Endothelial cell of umbilical vein (primary cell): Measurements from ENCODE around the gene DPY30. TPM values are rescaled to one million over a fixed set of nuclear protein-coding genes. Genes with fewer than 3 reads are reported as not detected.

ENCODE experiments used
- BruUV-seq: library from RNA; stranded (reverse); fragments of 400-500 nt; replicated peaks from 2 replicates; lab custom pipeline; 2021; lab: Mats Ljungman, UMichigan
- CTCF ChIA-PET: fragments of 300-600, 350-600 bp; sonication (Branson Sonifier 250); formaldehyde crosslinking; loops from one replicate; lab custom pipeline; 2021; ENCODE audit warnings: antibody characterized with exemption, inconsistent platforms; lab: Charles Lee
- POLR2A ChIA-PET: fragments of 300-600, 350-600 bp; sonication (Branson Sonifier 250); formaldehyde crosslinking; loops from one replicate; lab custom pipeline; 2021; ENCODE audit warnings: antibody characterized with exemption, inconsistent platforms; lab: Charles Lee
- DNase-seq: peaks from one replicate; pipeline ENCODE4 v3.0.0-alpha.2; 2011; ENCODE audit warnings: low read depth, low spot score
- FAIRE-seq: peaks from 2 replicates; lab custom pipeline; 2011; peaks lifted over from hg19 to GRCh38; lab: Jason Lieb, UNC
- H2AFZ ChIP-seq: 2 replicates; pipeline ENCODE4 v1.6.0; 2012; ENCODE audit warnings: low read depth, low read length, control low read depth, inconsistent platforms
- H3K27ac ChIP-seq: 2 replicates; pipeline ENCODE4 v1.5.1; 2011; ENCODE audit warnings: low read depth, mild to moderate bottlenecking, control low read depth, low read length, moderate library complexity; ENCODE audit not compliant: insufficient read depth
- H3K27me3 ChIP-seq, 2 experiments: 2 replicates each; pipeline versions ENCODE4 v1.6.0 to v1.6.1; 2011; ENCODE audit warnings: low read length in 2 of 2, mixed read lengths in 1 of 2; ENCODE audit not compliant: control insufficient read depth in 2 of 2, insufficient read depth in 2 of 2
- H3K36me3 ChIP-seq, 2 experiments: 2 replicates in 1 of 2; 3 replicates in 1 of 2; pipeline ENCODE4 v1.5.1; 2011; ENCODE audit warnings: low read length in 2 of 2, mild to moderate bottlenecking in 1 of 2, moderate library complexity in 1 of 2; ENCODE audit not compliant: control insufficient read depth in 2 of 2, insufficient read depth in 2 of 2; ENCODE audit errors: extremely low read depth in 1 of 2
- H3K4me1 ChIP-seq: 3 replicates; pipeline ENCODE4 v1.5.1; 2011; ENCODE audit warnings: mild to moderate bottlenecking, low read length; ENCODE audit not compliant: control insufficient read depth, insufficient read depth; ENCODE audit errors: extremely low read depth
- H3K4me2 ChIP-seq: 2 replicates; pipeline ENCODE4 v1.6.1; 2011; ENCODE audit warnings: low read length, control low read depth, mixed read lengths; ENCODE audit not compliant: insufficient read depth
- H3K4me3 ChIP-seq, 3 experiments: fragments of 200-600 bp in 1 of 3; sonication (generic), shearing (Covaris generic) in 1 of 3; replicated peaks in 1 of 3; 2 replicates each; pipeline ENCODE4 v1.5.1; 2011 to 2016; ENCODE audit warnings: control low read depth in 3 of 3, low read length in 3 of 3, mild to moderate bottlenecking in 2 of 3, inconsistent platforms in 1 of 3, low read depth in 1 of 3, moderate library complexity in 1 of 3; ENCODE audit not compliant: insufficient read depth in 1 of 3
- H3K79me2 ChIP-seq: 2 replicates; pipeline ENCODE4 v1.6.0; 2012; ENCODE audit warnings: low read length, inconsistent platforms; ENCODE audit not compliant: control insufficient read depth, insufficient read depth
- H3K9ac ChIP-seq: replicated peaks from 2 replicates; pipeline ENCODE3; 2011; ENCODE audit warnings: low read length, control low read depth; ENCODE audit not compliant: insufficient read depth; ENCODE audit errors: extremely low read depth
- H3K9me1 ChIP-seq: replicated peaks from 3 replicates; pipeline ENCODE4 v1.6.0; 2011; ENCODE audit warnings: mild to moderate bottlenecking, low read length; ENCODE audit not compliant: control insufficient read depth, insufficient read depth; ENCODE audit errors: extremely low read depth
- H3K9me3 ChIP-seq: replicated peaks from 2 replicates; pipeline ENCODE4 v1.5.1; 2012; ENCODE audit warnings: low read length, inconsistent platforms; ENCODE audit not compliant: control insufficient read depth, insufficient read depth
- H4K20me1 ChIP-seq: replicated peaks from 2 replicates; pipeline ENCODE3; 2011; ENCODE audit warnings: mild to moderate bottlenecking, low read length; ENCODE audit not compliant: control insufficient read depth, insufficient read depth; ENCODE audit errors: extremely low read depth
- EZH2 ChIP-seq: IDR thresholded peaks from 2 replicates; pipeline ENCODE4 v1.6.1; 2012; ENCODE audit warnings: borderline replicate concordance, low read depth, mild to moderate bottlenecking, moderate library complexity, low read length, inconsistent platforms; ENCODE audit not compliant: severe bottlenecking
- FOS ChIP-seq: IDR thresholded peaks from 2 replicates; pipeline ENCODE4 v1.6.1; 2011; ENCODE audit warnings: mild to moderate bottlenecking, low read length, moderate library complexity, borderline replicate concordance; ENCODE audit not compliant: insufficient read depth
- GATA2 ChIP-seq: IDR thresholded peaks from 2 replicates; pipeline ENCODE4 v1.7.0; 2011; ENCODE audit warnings: low read depth, mild to moderate bottlenecking, moderate library complexity, mixed read lengths, low read length; ENCODE audit not compliant: insufficient read length, insufficient read depth
- JUN ChIP-seq: IDR thresholded peaks from 2 replicates; pipeline ENCODE4 v1.6.1; 2011; ENCODE audit warnings: borderline replicate concordance, low read depth; ENCODE audit not compliant: insufficient read length, insufficient read depth
- MYC ChIP-seq: IDR thresholded peaks from one replicate; pipeline ENCODE4 v1.6.1; 2011; ENCODE audit warnings: mild to moderate bottlenecking, low read depth, low read length
- POLR2A ChIP-seq: IDR thresholded peaks from 2 replicates; pipeline ENCODE4 v1.6.1; 2012; ENCODE audit warnings: low read depth, mild to moderate bottlenecking, control low read depth, low read length
- POLR2AphosphoS5 ChIP-seq: IDR thresholded peaks from 2 replicates; pipeline ENCODE4 v1.6.1; 2012; ENCODE audit warnings: low read depth, mild to moderate bottlenecking, control low read depth, low read length, moderate library complexity; ENCODE audit not compliant: insufficient read depth
- dilution Hi-C: fragments of 300-500 bp; cut with MboI; formaldehyde crosslinking; loops from one replicate; pipeline ENCODE4 v1.15.0; 2019; ENCODE audit warnings: low sequenced_read_pairs; ENCODE audit not compliant: extremely low pct_ligation_motif_present
- intact Hi-C: fragments of 100-400 bp; cut with micrococcal nuclease; formaldehyde crosslinking; loops from one replicate; pipeline ENCODE4 v1.10.0; 2022
- polyA plus RNA-seq, 4 experiments: library from polyadenylated mRNA; depleted of rRNA in 3 of 4; stranded (reverse) in 3 of 4; unstranded in 1 of 4; fragments of >200 nt; gene quantifications; 2 replicates each; pipeline versions ENCODE4 v1.2.1 to v1.2.3, GENCODE V29; 2011 to 2012; ENCODE audit warnings: missing spikeins in 1 of 4
- total RNA-seq: library from RNA; stranded (reverse); gene quantifications from 2 replicates; pipeline ENCODE4 v1.2.3, GENCODE V29; 2021
- TF ChIP-seq, protein P1 (sequence below), 2 donors: IDR thresholded peaks; 1 replicate in 1 of 2; 2 replicates in 1 of 2; pipeline ENCODE4 v1.5.1; 2011; ENCODE audit warnings: low read length in 2 of 2, mild to moderate bottlenecking in 2 of 2, moderate library complexity in 2 of 2, control low read depth in 1 of 2, inconsistent platforms in 1 of 2, low read depth in 1 of 2; ENCODE audit not compliant: insufficient read depth in 1 of 2; ENCODE audit errors: extremely low read depth in 1 of 2
- TF ChIP-seq, protein P2 (sequence below): IDR thresholded peaks from 2 replicates; pipeline ENCODE4 v1.6.1; 2011; ENCODE audit not compliant: insufficient read depth, insufficient read length

Gene DPY30
- total and polyA plus RNA-seq, 2 donors (not counting 3 experiments of a cell fraction or from before 2014, with no cell fraction given): 78.4 to 83.4 TPM

DNA sequence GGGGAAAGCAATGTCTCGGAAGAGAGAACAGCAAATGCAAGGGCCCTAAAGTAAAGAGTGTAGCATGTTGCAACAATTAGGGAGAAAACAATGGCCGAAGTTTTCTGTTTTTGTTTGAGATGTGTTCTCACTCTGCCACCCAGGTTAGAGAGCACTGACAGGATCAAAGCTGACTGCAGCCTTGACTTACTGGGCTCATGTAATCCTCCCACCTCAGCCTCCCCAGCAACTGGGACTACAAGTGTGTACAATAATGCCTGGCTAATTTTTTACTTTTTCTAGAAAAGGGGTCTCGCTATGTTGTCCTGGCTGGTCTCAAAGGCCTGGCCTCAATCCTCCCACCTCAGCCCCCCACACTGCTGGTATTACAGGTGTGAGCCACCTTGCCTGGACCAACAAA is 52.7 kb downstream of the DPY30 start:
- CTCF ChIA-PET: no interaction called here

More for the DNA sequence above, 52.7 kb downstream of the DPY30 start:
- intact Hi-C loops: no loop called here
- DNase-seq (no peak), FAIRE-seq (no peak)
- BruUV-seq: no TSS peak
- POLR2A ChIA-PET: no interaction called here
- Histone ChIP-seq H3K27me3 (no peaks in the 10 kb centered on the region), H3K36me3 (peaks cover 0 to 2% of the 10 kb centered on the region in 2 experiments), H3K4me3 (no peak overlapping the region), H2AFZ (no peak overlapping the region), H3K9ac (no peak overlapping the region), H3K9me3 (no peaks in the 10 kb centered on the region), H3K79me2 (peaks cover 86% of the 10 kb centered on the region), H3K4me1 (peaks cover 3% of the 10 kb centered on the region), H4K20me1 (peaks cover 4% of the 10 kb centered on the region), H3K9me1 (no peaks in the 10 kb centered on the region), H3K4me2 (no peak overlapping the region), H3K27ac (no peak overlapping the region)
- dilution Hi-C loops: no loop called here
- no peak for TF ChIP-seq EZH2
- no peak for TF ChIP-seq FOS
- no peak for TF ChIP-seq JUN
- TF ChIP-seq, protein P1, sequence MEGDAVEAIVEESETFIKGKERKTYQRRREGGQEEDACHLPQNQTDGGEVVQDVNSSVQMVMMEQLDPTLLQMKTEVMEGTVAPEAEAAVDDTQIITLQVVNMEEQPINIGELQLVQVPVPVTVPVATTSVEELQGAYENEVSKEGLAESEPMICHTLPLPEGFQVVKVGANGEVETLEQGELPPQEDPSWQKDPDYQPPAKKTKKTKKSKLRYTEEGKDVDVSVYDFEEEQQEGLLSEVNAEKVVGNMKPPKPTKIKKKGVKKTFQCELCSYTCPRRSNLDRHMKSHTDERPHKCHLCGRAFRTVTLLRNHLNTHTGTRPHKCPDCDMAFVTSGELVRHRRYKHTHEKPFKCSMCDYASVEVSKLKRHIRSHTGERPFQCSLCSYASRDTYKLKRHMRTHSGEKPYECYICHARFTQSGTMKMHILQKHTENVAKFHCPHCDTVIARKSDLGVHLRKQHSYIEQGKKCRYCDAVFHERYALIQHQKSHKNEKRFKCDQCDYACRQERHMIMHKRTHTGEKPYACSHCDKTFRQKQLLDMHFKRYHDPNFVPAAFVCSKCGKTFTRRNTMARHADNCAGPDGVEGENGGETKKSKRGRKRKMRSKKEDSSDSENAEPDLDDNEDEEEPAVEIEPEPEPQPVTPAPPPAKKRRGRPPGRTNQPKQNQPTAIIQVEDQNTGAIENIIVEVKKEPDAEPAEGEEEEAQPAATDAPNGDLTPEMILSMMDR (IDR thresholded peaks at IDR 0.05; ENCODE audit: extremely low read depth in 1 of 2, insufficient read depth in 1 of 2, low read depth in 1 of 2, low read length in 2 of 2): no peak
- TF ChIP-seq POLR2A: no peak
- TF ChIP-seq POLR2AphosphoS5: no peak
- TF ChIP-seq, protein P2, sequence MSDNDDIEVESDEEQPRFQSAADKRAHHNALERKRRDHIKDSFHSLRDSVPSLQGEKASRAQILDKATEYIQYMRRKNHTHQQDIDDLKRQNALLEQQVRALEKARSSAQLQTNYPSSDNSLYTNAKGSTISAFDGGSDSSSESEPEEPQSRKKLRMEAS: no peak
- no peak for TF ChIP-seq GATA2
- no peak for TF ChIP-seq MYC
